ENCODE data around the gene SLC28A1.

Gene SLC28A1

GRCh38 chr15:84863565-84864443 lies 20.7 kb upstream of the SLC28A1 start:
- TF ChIP-seq CTCF (conservative IDR thresholded peaks at IDR 0.05) = no peak
- no peak overlapping the region for H3K27ac ChIP-seq

- no peak for TF ChIP-seq CTCF (conservative IDR thresholded peaks at IDR 0.05)
- H3K27ac ChIP-seq = no peak overlapping the region
These were observed 20.0 kb upstream of the SLC28A1 start for GRCh38 chr15:84864444-84864795.

GRCh38 chr15:84865074-84865569 lies 19.3 kb upstream of the SLC28A1 start:
- TF ChIP-seq CTCF (conservative IDR thresholded peaks at IDR 0.05) = no peak
- no peak overlapping the region for H3K27ac ChIP-seq

- TF ChIP-seq CTCF (conservative IDR thresholded peaks at IDR 0.05) = no peak
- H3K27ac ChIP-seq = no peak overlapping the region
These were observed 16.2 kb upstream of the SLC28A1 start for GRCh38 chr15:84868037-84868880.

- no peak overlapping the region for H3K27ac ChIP-seq
- TF ChIP-seq CTCF (conservative IDR thresholded peaks at IDR 0.05) = no peak
These were observed 15.0 kb upstream of the SLC28A1 start for GRCh38 chr15:84869510-84869909.

- H3K27ac ChIP-seq = no peak overlapping the region
- no peak for TF ChIP-seq CTCF (conservative IDR thresholded peaks at IDR 0.05)
These were observed 13.0 kb upstream of the SLC28A1 start for GRCh38 chr15:84871428-84871985.

Data from VCaP (cell line).